ENCODE results near the gene TNK2.
"Not testable (repeated sequence)": the region's sequence is repeated elsewhere in the genome, so short reads cannot be mapped to it uniquely, and the experiment has no call there.

Gene TNK2

GRCh38 chr3:195883160-195883559, 25.2 kb downstream of the TNK2 start:
- DNase-seq = no peak

- DNase-seq = no peak
These were observed 26.3 kb downstream of the TNK2 start for GRCh38 chr3:195882002-195882441.

- no peak for DNase-seq
These were observed 26.9 kb downstream of the TNK2 start for GRCh38 chr3:195881276-195881988.

GRCh38 chr3:195880037-195880431, 28.3 kb downstream of the TNK2 start:
- no peak for DNase-seq

- no peak for DNase-seq
These were observed 28.8 kb downstream of the TNK2 start for GRCh38 chr3:195879416-195880036.

GRCh38 chr3:195878424-195879274, 29.7 kb downstream of the TNK2 start:
- no peak for DNase-seq

- DNase-seq = no peak
These were observed 30.5 kb downstream of the TNK2 start for GRCh38 chr3:195877767-195878423.

- DNase-seq = no peak
These were observed 31.1 kb downstream of the TNK2 start for GRCh38 chr3:195877136-195877715.

- DNase-seq = no peak
These were observed 31.9 kb downstream of the TNK2 start for GRCh38 chr3:195876297-195877064.

GRCh38 chr3:195875482-195876236, 32.7 kb downstream of the TNK2 start:
- DNase-seq = no peak

GRCh38 chr3:195873971-195874370, 34.4 kb downstream of the TNK2 start:
- DNase-seq = no peak

GRCh38 chr3:195873281-195873887, 35.0 kb downstream of the TNK2 start:
- DNase-seq = no peak

GRCh38 chr3:195872800-195873199, 35.6 kb downstream of the TNK2 start:
- no peak for DNase-seq

GRCh38 chr3:195872097-195872496, 36.3 kb downstream of the TNK2 start:
- no peak for DNase-seq

GRCh38 chr3:195871686-195872085, 36.7 kb downstream of the TNK2 start:
- not testable (repeated sequence) for DNase-seq

GRCh38 chr3:195870937-195871336, 37.4 kb downstream of the TNK2 start:
- DNase-seq = no peak

GRCh38 chr3:195870442-195870841, 37.9 kb downstream of the TNK2 start:
- DNase-seq = no peak

GRCh38 chr3:195869413-195870001, 38.8 kb downstream of the TNK2 start:
- no peak for DNase-seq

GRCh38 chr3:195868866-195869412, 39.4 kb downstream of the TNK2 start:
- DNase-seq = no peak

GRCh38 chr3:195868336-195868865, 40.0 kb downstream of the TNK2 start:
- DNase-seq = no peak

All from activated naive CD4-positive, alpha-beta T cell treated with anti-CD3 and anti-CD28 coated beads, Interleukin-2, amount 50 U/mL, for 16 hours (primary cell).